Cardiac atrium fibroblast (primary cell): Measurements from ENCODE around the gene PPM1L. TPM values are rescaled to one million over a fixed set of nuclear protein-coding genes. Genes with fewer than 3 reads are reported as not detected.

ENCODE experiments used
- total RNA-seq: library from RNA; depleted of rRNA; stranded (reverse); fragments of >200 nt; gene quantifications from 2 replicates; pipeline ENCODE4 v1.2.3, GENCODE V29; 2015

PPM1L gene
- 0.72 and 2.8 TPM in 2 replicates for total RNA-seq

GRCh38 chr3:160755776-160756304 lies at the start of gene PPM1L:
Gene PPM1L (plus strand): TSS chr3:160756231.

GRCh38 chr3:161104561-161105551 lies 348.8 kb downstream of the PPM1L start, which contains the start of gene B3GALNT1:
Gene B3GALNT1 (minus strand): TSS chr3:161105349. CDS start chr3:161086754, 18,595 bp downstream.

Other genes with a start within 250 kb of the PPM1L start
- gene KPNA4, start 190.7 kb upstream of the PPM1L start, total RNA-seq: 15.3 and 20.3 TPM in 2 replicates
- gene ARL14, start 79.1 kb upstream of the PPM1L start, total RNA-seq: not detected in 2 replicates